Measurements from ENCODE around the gene ZNF629.

Gene ZNF629

GRCh38 chr16:30760001-30760559 is 26.9 kb downstream of the ZNF629 start:
- no peak for TF ChIP-seq SIN3A (IDR thresholded peaks at IDR 0.05; ENCODE audit: borderline replicate concordance, insufficient read depth, low read length)

- TF ChIP-seq SIN3A (IDR thresholded peaks at IDR 0.05; ENCODE audit: borderline replicate concordance, insufficient read depth, low read length) (no peak), FOXP2 (optimal IDR thresholded peaks at IDR 0.05; ENCODE audit: borderline replicate concordance, extremely low read depth, extremely low read length, insufficient read depth) (no peak), REST (IDR thresholded peaks at IDR 0.05; ENCODE audit: insufficient read depth in 1 of 2, low read depth in 2 of 2, low read length in 2 of 2) (no peak), TAF1 (IDR thresholded peaks at IDR 0.05; ENCODE audit: borderline replicate concordance, insufficient read depth, low read length) (no peak), POLR2AphosphoS5 (IDR thresholded peaks at IDR 0.05; ENCODE audit: low read depth, low read length) (no peak)
These were observed 28.0 kb downstream of the ZNF629 start for GRCh38 chr16:30758988-30759491.

GRCh38 chr16:30757316-30757715 is 29.7 kb downstream of the ZNF629 start:
- TF ChIP-seq REST (IDR thresholded peaks at IDR 0.05; ENCODE audit: insufficient read depth in 1 of 2, low read depth in 2 of 2, low read length in 2 of 2) (no peak), POLR2AphosphoS5 (IDR thresholded peaks at IDR 0.05; ENCODE audit: low read depth, low read length) (no peak), FOXP2 (optimal IDR thresholded peaks at IDR 0.05; ENCODE audit: borderline replicate concordance, extremely low read depth, extremely low read length, insufficient read depth) (no peak), TAF1 (IDR thresholded peaks at IDR 0.05; ENCODE audit: borderline replicate concordance, insufficient read depth, low read length) (no peak), SIN3A (IDR thresholded peaks at IDR 0.05; ENCODE audit: borderline replicate concordance, insufficient read depth, low read length) (no peak)

GRCh38 chr16:30756781-30757100 is 30.3 kb downstream of the ZNF629 start:
- TF ChIP-seq TAF1 (IDR thresholded peaks at IDR 0.05; ENCODE audit: borderline replicate concordance, insufficient read depth, low read length) = no peak

GRCh38 chr16:30755955-30756780 is 30.8 kb downstream of the ZNF629 start:
- TF ChIP-seq SIN3A (IDR thresholded peaks at IDR 0.05; ENCODE audit: borderline replicate concordance, insufficient read depth, low read length) = no peak
- no peak for TF ChIP-seq FOXP2 (optimal IDR thresholded peaks at IDR 0.05; ENCODE audit: borderline replicate concordance, extremely low read depth, extremely low read length, insufficient read depth)
- TF ChIP-seq POLR2AphosphoS5 (IDR thresholded peaks at IDR 0.05; ENCODE audit: low read depth, low read length) = no peak
- TF ChIP-seq TAF1 (IDR thresholded peaks at IDR 0.05; ENCODE audit: borderline replicate concordance, insufficient read depth, low read length) = no peak
- no peak for TF ChIP-seq REST (IDR thresholded peaks at IDR 0.05; ENCODE audit: insufficient read depth in 1 of 2, low read depth in 2 of 2, low read length in 2 of 2)

- TF ChIP-seq TAF1 (IDR thresholded peaks at IDR 0.05; ENCODE audit: borderline replicate concordance, insufficient read depth, low read length) = no peak
- no peak for TF ChIP-seq POLR2AphosphoS5 (IDR thresholded peaks at IDR 0.05; ENCODE audit: low read depth, low read length)
- no peak for TF ChIP-seq FOXP2 (optimal IDR thresholded peaks at IDR 0.05; ENCODE audit: borderline replicate concordance, extremely low read depth, extremely low read length, insufficient read depth)
- TF ChIP-seq REST (IDR thresholded peaks at IDR 0.05; ENCODE audit: insufficient read depth in 1 of 2, low read depth in 2 of 2, low read length in 2 of 2) = no peak
These were observed 33.4 kb downstream of the ZNF629 start for GRCh38 chr16:30753596-30753995.

Measured in PFSK-1 (cell line).